CD1c-positive myeloid dendritic cell (primary cell): ENCODE data around the gene CP.

Experiments used
- DNase-seq: peaks from one replicate; pipeline ENCODE4 v3.0.0-alpha.2; 2016; ENCODE audit errors: extremely low spot score

The CP gene

DNA sequence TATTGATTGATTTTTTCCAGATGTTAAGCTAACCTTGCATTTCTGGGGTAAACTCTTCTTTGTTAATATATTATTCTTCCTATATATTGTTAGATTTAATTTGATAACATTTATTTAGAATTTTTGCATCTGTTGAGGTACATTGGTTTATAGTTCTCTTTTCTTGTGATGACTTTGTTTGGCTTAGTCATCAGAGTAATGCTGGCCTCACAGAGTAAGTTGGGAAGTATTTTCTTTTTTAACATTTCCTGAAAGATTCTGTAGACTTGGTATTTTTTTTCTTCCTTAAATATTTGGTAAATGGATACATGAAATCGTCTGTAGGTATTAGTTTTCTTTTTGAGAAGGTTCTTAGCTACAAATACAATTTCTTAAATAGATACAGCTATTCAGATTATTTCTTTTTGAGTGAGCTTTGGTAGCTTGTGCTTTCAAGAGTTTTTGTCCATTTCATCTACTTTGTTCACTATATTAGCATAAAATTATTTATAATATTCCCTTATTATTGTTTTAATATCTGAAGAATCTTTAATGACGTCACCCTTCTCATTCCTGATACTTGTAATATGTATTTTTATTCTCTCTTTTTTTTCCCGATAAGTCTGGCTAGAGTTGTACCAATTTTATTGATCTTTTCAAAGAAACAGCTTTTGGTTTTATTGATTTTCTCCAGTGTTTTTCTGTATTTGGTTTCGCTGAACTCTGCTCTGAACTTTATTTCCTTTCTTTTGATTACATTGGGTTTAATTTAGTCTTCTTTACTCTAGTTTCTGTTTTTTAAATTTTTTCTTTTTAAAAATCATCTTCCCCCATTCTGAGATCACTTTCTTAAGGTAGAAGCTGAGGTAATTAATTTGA, 98.7 kb downstream of the CP start:
- peak; percentile 21 for DNase-seq
